NCI-H2227 (cell line): ENCODE measurements around the gene PRDX1.
"Not testable (repeated sequence)": the region's sequence is repeated elsewhere in the genome, so short reads cannot be mapped to it uniquely, and the experiment has no call there.

Experiments used
- DNase-seq: peaks from one replicate; lab custom pipeline; 2025; ENCODE audit not compliant: unreplicated experiment; lab: John Stamatoyannopoulos, UW

Gene PRDX1

GRCh38 chr1:45467353-45467752 is 54.3 kb downstream of the PRDX1 start:
- not testable (repeated sequence) for DNase-seq

- no peak for DNase-seq
Measured at GRCh38 chr1:45465277-45465676, 56.4 kb downstream of the PRDX1 start.
